Measurements from ENCODE around the gene SH3RF3. TPM values are rescaled to one million over a fixed set of nuclear protein-coding genes. Genes with fewer than 3 reads are reported as not detected.

Gene SH3RF3
- total RNA-seq, 1 donor from 2014 or later, result 1.3 TPM

DNA sequence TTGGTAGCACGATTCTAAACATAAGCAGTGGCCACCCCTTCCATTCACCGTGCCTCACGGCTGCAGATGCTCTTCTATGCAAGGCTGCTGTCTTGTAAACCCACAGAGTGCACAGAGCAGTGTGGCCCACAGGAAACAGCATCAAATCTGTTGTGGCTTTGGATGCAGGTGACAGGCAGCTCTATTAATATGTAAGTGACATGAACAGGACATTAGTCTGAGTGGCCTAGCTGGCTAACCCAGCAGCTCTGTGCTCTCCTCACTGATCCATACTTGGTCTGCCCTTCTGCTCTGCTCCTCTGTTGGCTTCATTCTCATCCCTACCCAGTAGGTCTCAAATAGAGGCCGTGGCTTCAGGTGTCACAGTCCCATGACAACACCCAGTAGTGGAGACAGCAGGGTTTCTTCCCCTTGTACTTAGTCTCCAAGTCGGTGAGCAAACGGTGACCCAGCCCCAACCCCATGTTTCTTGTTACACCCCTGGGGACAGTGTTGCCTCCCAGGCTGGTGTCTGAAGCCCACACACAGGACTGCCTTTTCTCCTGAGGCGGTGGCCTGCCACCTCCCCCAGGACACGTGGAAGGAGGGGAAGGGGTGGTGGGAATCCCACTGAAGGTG lies 5.8 kb downstream of the SH3RF3 start:
- H3K9me3 Mint-ChIP-seq (ENCODE audit: low read depth), result no peaks in the 10 kb centered on the region
- H3K27ac Mint-ChIP-seq, result no peak overlapping the region
- TF ChIP-seq CTCF (IDR thresholded peaks at IDR 0.05; ENCODE audit: unreplicated experiment), result no peak
- no peak overlapping the region for H3K4me3 Mint-ChIP-seq (ENCODE audit: low read depth)
- no peaks in the 10 kb centered on the region for H3K36me3 Mint-ChIP-seq (ENCODE audit: insufficient read depth)
- peaks cover 72% of the 10 kb centered on the region for H3K27me3 Mint-ChIP-seq
- no peak for DNase-seq (ENCODE audit: low spot score, unreplicated experiment)
- peaks cover 17% of the 10 kb centered on the region for H3K4me1 Mint-ChIP-seq (ENCODE audit: low read depth)

DNA sequence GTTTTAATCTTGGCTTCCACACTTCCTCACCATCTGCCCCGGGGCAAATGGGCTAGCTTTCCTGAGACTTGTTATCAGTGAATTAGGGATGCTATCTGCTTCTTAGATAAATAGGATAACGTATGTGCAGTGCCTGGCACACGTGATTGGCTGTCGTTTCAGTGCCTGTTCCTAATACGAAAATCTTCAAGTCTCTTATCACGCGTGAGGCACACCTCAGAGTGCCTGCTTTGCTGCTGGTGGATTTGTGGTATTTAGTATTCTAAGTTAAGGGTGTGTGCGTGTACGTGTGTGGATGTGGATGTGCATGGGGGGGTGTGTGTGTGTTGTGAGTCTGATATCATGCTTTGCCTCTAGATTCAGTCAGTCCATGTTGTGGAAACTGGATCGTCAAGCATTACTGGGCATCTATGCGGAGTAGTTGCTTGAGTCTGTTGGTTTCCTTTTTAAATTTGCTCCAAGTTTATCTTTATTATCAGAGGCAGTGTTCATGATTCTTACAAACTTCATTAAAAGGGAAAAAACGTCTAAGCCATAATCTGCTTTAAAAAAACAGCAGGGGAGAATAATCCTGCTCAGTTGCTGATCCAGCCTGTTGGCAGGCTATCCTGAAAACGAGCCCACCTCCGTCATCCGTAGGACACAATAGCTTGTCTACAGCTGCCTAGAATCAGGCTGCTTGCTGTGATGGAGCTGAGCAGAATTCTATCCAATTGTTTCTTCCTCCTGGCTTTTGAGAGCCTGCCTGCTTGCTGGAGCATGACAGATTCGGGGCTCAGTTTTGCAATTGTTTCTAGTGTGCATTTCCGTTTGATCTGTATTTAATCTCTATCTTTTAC lies 6.6 kb downstream of the SH3RF3 start:
- Mint-ChIP-seq H3K4me1 (ENCODE audit: low read depth) (peaks cover 14% of the 10 kb centered on the region), H3K4me3 (ENCODE audit: low read depth) (no peak overlapping the region), H3K27me3 (peaks cover 66% of the 10 kb centered on the region), H3K36me3 (ENCODE audit: insufficient read depth) (no peaks in the 10 kb centered on the region), H3K27ac (no peak overlapping the region), H3K9me3 (ENCODE audit: low read depth) (no peaks in the 10 kb centered on the region)
- no peak for DNase-seq (ENCODE audit: low spot score, unreplicated experiment)
- no peak for TF ChIP-seq CTCF (IDR thresholded peaks at IDR 0.05; ENCODE audit: unreplicated experiment)

DNA sequence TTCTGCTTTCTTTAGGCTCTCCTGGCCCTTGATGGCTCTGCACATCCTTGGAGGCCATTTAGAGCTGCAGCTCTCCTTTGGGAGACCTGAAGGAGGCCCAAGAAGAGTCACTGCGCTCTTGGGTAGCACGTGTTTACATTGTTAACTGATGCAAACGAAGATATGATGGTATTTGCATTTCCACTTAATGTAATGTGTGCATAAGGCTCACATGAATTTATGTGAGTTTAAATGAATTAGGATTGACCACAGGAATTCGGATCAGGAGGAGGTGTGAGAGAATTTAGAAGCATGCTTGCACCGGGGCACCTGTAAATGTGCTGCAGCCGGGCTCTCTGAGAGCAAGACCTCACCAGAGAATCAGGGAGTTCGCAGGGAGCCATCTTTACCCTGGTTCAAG lies 7.5 kb downstream of the SH3RF3 start:
- no peaks in the 10 kb centered on the region for H3K36me3 Mint-ChIP-seq (ENCODE audit: insufficient read depth)
- H3K4me3 Mint-ChIP-seq (ENCODE audit: low read depth), result no peak overlapping the region
- TF ChIP-seq CTCF (IDR thresholded peaks at IDR 0.05; ENCODE audit: unreplicated experiment), result no peak
- H3K4me1 Mint-ChIP-seq (ENCODE audit: low read depth), result peaks cover 14% of the 10 kb centered on the region
- no peak overlapping the region for H3K27ac Mint-ChIP-seq
- DNase-seq (ENCODE audit: low spot score, unreplicated experiment), result no peak
- H3K9me3 Mint-ChIP-seq (ENCODE audit: low read depth), result no peaks in the 10 kb centered on the region
- H3K27me3 Mint-ChIP-seq, result peaks cover 56% of the 10 kb centered on the region

- Mint-ChIP-seq H3K9me3 (ENCODE audit: low read depth) (no peaks in the 10 kb centered on the region), H3K27me3 (peaks cover 49% of the 10 kb centered on the region), H3K27ac (no peak overlapping the region), H3K4me1 (ENCODE audit: low read depth) (peaks cover 14% of the 10 kb centered on the region), H3K4me3 (ENCODE audit: low read depth) (no peak overlapping the region), H3K36me3 (ENCODE audit: insufficient read depth) (no peaks in the 10 kb centered on the region)
- DNase-seq (ENCODE audit: low spot score, unreplicated experiment), result no peak
- no peak for TF ChIP-seq CTCF (IDR thresholded peaks at IDR 0.05; ENCODE audit: unreplicated experiment)
These were observed 8.6 kb downstream of the SH3RF3 start for GRCh38 chr2:109137616-109138015.

DNA sequence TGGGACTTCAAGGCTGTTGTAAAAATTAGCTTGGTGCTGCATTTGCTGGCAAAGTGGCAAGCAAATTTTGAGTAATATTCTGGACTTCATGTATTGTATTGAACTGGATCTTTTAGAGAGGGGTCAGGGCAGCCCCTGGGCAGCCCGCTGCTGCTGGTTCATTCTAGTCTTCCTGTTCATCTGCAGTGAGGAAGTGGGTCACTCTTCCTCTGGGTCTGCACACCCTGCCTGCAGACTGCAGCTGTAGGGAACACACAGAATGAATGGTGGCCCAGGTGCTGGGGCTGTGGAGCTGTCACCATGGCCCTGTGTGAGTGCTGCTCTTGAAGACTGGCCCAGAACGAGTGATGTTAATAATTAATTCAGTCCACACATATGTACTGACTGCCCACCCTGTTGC lies 9.4 kb downstream of the SH3RF3 start:
- Mint-ChIP-seq H3K4me1 (ENCODE audit: low read depth) (peaks cover 14% of the 10 kb centered on the region), H3K36me3 (ENCODE audit: insufficient read depth) (no peaks in the 10 kb centered on the region), H3K27ac (no peak overlapping the region), H3K27me3 (peaks cover 47% of the 10 kb centered on the region), H3K4me3 (ENCODE audit: low read depth) (no peak overlapping the region), H3K9me3 (ENCODE audit: low read depth) (no peaks in the 10 kb centered on the region)
- DNase-seq (ENCODE audit: low spot score, unreplicated experiment), result no peak
- TF ChIP-seq CTCF (IDR thresholded peaks at IDR 0.05; ENCODE audit: unreplicated experiment), result no peak
